ENCODE data around the gene CELSR1.
"Not testable (repeated sequence)": the region's sequence is repeated elsewhere in the genome, so short reads cannot be mapped to it uniquely, and the experiment has no call there.

Gene CELSR1

GRCh38 chr22:46403880-46404279 lies 133.5 kb downstream of the CELSR1 start:
- DNase-seq (ENCODE audit: low spot score); FAIRE-seq: not testable (repeated sequence)

GRCh38 chr22:46402505-46402904 lies 134.9 kb downstream of the CELSR1 start:
- DNase-seq (ENCODE audit: low spot score) (no peak), FAIRE-seq (no peak)

GRCh38 chr22:46401370-46401769 lies 136.1 kb downstream of the CELSR1 start:
- DNase-seq (ENCODE audit: low spot score) (no peak), FAIRE-seq (no peak)

GRCh38 chr22:46399251-46400024 lies 138.0 kb downstream of the CELSR1 start:
- no peak for FAIRE-seq
- DNase-seq (ENCODE audit: low spot score), result no peak

- FAIRE-seq (no peak), DNase-seq (ENCODE audit: low spot score) (no peak)
Observed at GRCh38 chr22:46397951-46398350, 139.5 kb downstream of the CELSR1 start.

GRCh38 chr22:46397514-46397913 lies 139.9 kb downstream of the CELSR1 start:
- DNase-seq (ENCODE audit: low spot score), result no peak
- no peak for FAIRE-seq

- not testable (repeated sequence) for FAIRE-seq; DNase-seq (ENCODE audit: low spot score)
Observed at GRCh38 chr22:46397049-46397448, 140.4 kb downstream of the CELSR1 start.

GRCh38 chr22:46395145-46395544 lies 142.3 kb downstream of the CELSR1 start:
- no peak for FAIRE-seq
- no peak for DNase-seq (ENCODE audit: low spot score)

GRCh38 chr22:46394622-46395021 lies 142.8 kb downstream of the CELSR1 start:
- FAIRE-seq (no peak), DNase-seq (ENCODE audit: low spot score) (no peak)

GRCh38 chr22:46393873-46394272 lies 143.5 kb downstream of the CELSR1 start:
- FAIRE-seq, result no peak
- no peak for DNase-seq (ENCODE audit: low spot score)

- FAIRE-seq (no peak), DNase-seq (ENCODE audit: low spot score) (no peak)
Observed at GRCh38 chr22:46392137-46392844, 145.1 kb downstream of the CELSR1 start.

- FAIRE-seq, result no peak
- no peak for DNase-seq (ENCODE audit: low spot score)
Observed at GRCh38 chr22:46391486-46392136, 145.8 kb downstream of the CELSR1 start.

GRCh38 chr22:46390652-46391301 lies 146.6 kb downstream of the CELSR1 start:
- DNase-seq (ENCODE audit: low spot score), result no peak
- FAIRE-seq, result no peak

GRCh38 chr22:46390105-46390651 lies 147.2 kb downstream of the CELSR1 start:
- no peak for DNase-seq (ENCODE audit: low spot score)
- no peak for FAIRE-seq

- DNase-seq (ENCODE audit: low spot score) (no peak), FAIRE-seq (no peak)
Observed at GRCh38 chr22:46389081-46389480, 148.3 kb downstream of the CELSR1 start.

- no peak for FAIRE-seq
- no peak for DNase-seq (ENCODE audit: low spot score)
Observed at GRCh38 chr22:46388647-46389046, 148.8 kb downstream of the CELSR1 start.

- DNase-seq (ENCODE audit: low spot score), result no peak
- FAIRE-seq, result no peak
Observed at GRCh38 chr22:46387748-46388147, 149.7 kb downstream of the CELSR1 start.

- DNase-seq (ENCODE audit: low spot score) (no peak), FAIRE-seq (no peak)
Observed at GRCh38 chr22:46386312-46386711, 151.1 kb downstream of the CELSR1 start.

- DNase-seq (ENCODE audit: low spot score) (no peak), FAIRE-seq (no peak)
Observed at GRCh38 chr22:46382524-46382923, 154.9 kb downstream of the CELSR1 start.

- FAIRE-seq (no peak), DNase-seq (ENCODE audit: low spot score) (no peak)
Observed at GRCh38 chr22:46381731-46382130, 155.7 kb downstream of the CELSR1 start.

GRCh38 chr22:46381142-46381541 lies 156.3 kb downstream of the CELSR1 start:
- DNase-seq (ENCODE audit: low spot score) (peak; percentile 54), FAIRE-seq (peak; percentile 41)
